HG03520 (cell line): ENCODE results near the gene DIP2B.

ENCODE experiments used
- ATAC-seq: cut with Tn5 transposase; IDR thresholded peaks from one replicate; pipeline ENCODE4 v1.9.1; 2021; ENCODE audit warnings: mild to moderate bottlenecking, moderate library complexity; ENCODE audit not compliant: unreplicated experiment

Gene DIP2B

DNA sequence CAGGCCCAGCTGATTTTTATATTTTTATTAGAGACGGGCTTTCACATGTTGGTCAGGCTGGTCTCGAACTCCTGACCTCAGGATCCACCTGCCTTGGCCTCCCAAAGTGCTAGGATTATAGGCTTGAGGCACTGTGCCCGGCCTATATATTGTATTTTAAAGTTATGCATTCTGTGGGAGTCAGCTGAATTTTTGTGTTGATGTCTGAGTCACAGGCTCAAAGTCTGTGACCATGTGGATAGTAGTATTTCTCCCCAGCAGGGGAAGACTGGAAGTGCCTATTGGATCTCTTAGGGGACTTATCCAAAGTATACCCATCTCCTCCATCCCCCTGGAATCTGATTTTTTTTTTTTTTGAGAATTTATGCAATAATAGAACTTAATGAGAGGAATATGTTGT, 215.3 kb downstream of the DIP2B start:
- no peak for ATAC-seq

DNA sequence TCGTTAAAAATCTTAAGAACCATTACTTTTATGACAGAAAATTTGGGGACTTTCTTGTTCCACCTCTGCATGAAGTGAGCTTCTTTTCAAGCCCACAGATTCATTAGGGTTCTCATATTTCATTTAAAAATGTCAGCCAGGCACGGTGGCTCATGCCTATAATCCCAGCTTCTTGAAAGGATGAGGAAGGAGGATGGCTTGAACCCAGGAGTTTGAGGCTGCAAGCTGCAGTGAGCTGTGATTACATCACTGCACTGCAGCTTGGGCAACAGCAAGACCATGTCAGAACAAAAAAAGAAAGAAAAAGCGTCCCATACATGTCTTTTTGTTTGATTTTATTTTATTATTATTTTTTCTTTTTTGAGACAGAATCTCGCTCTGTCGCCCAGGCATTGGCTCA, 215.7 kb downstream of the DIP2B start:
- ATAC-seq = no peak

DNA sequence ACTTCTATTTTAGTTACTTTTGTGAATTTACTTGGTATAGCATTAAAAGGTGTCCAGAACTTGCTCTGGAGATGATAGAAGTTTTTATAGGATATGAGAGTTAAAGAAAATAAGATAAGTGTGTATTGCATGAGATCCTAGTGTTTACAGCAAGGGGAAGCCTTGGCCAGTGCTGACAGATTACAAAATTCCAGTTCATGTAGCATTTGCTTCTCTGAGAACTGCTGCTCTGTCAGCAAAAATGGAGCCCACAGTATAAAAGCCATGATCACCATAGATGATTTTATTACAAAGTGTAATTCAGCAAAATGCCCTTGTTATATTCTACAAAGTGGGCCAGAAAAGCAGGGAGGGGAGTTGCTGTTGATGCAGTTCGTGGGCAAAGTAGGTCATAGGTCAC, 219.1 kb downstream of the DIP2B start:
- no peak for ATAC-seq

DNA sequence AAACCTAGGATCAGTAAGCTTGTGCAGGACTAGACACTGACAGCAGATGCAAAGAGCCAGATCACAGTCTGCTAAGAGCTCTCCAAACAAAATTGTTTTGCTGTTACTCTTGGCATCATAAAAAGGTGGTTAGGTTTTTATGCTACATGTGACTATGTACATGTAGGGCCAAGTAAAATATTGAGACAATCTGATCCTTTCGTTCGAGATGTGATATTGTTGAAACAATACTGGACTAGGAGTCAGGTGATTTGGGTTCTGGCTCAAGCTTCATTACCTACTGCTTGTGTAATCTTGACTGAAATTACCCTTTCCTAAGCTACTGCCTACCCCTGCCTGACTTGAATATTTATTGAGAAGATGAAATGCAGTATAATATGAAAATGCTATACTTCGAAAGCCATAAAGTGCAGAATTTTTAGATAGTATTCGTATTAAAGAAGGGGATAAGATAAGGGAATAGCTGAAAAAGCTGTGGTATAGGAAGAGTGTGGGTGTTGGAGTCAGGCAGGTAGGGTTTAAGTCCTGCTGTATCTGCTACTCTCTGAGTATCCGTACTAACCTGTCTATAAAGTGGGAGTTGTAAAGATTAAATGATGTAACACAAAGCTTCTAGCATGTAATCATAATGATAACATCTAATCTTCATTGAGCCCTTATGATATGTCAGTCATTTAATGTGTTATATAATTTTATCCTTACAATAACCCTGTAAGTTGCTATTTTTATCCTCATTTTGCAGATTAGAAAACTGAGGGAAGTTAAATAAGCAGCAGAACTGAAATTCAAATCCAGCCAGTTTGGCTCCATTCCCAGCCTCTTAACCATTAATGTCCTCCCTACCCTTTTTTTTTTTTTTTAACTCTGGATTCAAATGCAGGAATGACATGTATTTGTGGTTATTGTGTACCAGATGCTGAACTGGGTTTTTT, 220.5 kb downstream of the DIP2B start:
- no peak for ATAC-seq

DNA sequence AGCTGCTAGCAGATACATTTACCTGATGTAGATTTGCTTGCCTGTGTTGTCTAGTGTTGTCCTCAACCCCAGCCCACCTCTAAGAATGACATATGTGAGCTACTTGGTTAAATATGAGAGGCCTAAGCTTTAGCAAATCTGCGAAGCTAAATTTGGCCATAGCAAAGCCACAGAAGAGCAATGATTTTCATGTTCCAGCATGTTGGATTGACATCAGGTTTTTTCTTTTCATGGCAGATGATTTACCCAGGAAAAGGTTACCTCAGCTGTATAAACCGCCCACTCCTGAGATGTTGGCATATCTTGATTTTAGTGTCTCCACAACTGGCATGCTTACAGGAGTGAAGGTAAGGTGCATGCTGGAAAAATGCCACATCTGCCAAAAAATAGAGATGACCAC, 222.7 kb downstream of the DIP2B start:
- no peak for ATAC-seq

DNA sequence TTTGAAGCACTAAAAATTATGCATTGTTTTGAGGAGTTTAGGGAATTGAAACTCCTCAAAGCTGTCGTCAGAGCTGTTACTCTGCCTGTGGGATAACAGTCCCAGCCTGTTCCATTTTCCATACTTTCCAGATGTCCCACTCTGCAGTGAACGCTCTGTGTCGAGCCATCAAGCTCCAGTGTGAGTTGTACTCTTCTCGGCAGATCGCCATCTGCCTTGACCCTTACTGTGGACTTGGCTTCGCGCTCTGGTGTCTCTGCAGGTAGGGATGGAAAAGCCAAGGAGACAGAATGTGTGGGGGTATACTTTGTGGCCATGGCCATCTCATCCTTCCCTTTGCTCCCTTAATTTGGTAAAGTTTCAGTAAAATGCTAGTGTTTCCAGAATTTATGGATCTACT, 223.6 kb downstream of the DIP2B start:
- ATAC-seq = no peak

DNA sequence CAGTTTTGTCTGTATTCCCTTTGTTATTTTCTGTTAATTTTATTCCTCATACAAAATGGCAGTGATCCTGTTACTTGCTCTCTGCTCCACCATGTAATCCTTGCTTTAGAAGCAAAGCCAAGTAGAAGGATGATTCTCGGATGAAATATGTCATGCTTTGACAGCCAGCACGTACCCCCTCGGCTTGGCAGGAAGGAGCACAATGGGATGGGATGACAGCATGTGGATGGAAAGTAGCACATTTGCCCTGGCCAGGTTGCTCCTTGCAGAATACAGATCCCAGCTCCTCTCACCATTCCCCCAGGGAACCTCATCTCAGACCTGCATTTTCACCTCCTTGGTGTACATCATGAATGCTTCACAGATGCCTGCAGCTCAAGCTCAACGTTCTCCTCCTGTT, 224.1 kb downstream of the DIP2B start:
- ATAC-seq = no peak

DNA sequence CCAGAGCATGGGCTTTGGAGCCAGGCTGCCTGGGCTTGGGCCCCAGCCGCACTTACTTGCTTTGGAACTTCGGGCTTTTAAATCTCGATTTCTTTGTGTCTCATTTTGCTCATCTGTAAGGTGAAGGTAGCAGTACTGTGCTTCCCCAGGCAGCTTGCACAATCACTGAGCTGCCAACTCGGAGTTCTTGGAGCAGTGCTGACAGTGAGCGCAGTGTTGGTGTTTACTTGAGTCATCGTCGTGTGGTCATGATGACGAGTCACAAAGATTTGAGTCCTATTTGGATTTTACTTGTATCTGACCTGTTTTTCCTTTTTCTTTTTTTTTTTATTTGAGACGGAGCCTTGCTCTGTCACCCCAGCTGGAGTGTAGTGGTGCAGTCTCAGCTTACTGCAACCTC, 227.8 kb downstream of the DIP2B start:
- ATAC-seq = no peak

DNA sequence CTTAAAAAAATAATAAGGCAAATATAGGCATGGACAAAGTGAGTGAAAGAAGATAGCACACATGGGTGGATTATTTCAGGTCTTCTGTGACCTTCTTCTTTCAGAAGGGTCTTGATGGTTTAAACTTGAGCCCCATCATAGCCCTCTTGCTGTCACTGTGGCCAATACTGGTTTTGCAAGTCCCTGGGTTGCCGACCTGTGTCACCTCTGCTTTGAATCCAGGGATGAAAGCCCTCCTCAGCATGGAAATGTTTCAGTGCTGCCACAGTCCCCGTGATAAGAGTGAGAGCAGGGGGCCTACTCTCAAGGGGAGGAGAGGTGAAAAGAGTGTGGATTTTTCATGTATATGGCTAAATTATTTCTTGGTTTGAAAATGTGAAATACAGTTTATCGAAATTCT, 228.9 kb downstream of the DIP2B start:
- no peak for ATAC-seq

DNA sequence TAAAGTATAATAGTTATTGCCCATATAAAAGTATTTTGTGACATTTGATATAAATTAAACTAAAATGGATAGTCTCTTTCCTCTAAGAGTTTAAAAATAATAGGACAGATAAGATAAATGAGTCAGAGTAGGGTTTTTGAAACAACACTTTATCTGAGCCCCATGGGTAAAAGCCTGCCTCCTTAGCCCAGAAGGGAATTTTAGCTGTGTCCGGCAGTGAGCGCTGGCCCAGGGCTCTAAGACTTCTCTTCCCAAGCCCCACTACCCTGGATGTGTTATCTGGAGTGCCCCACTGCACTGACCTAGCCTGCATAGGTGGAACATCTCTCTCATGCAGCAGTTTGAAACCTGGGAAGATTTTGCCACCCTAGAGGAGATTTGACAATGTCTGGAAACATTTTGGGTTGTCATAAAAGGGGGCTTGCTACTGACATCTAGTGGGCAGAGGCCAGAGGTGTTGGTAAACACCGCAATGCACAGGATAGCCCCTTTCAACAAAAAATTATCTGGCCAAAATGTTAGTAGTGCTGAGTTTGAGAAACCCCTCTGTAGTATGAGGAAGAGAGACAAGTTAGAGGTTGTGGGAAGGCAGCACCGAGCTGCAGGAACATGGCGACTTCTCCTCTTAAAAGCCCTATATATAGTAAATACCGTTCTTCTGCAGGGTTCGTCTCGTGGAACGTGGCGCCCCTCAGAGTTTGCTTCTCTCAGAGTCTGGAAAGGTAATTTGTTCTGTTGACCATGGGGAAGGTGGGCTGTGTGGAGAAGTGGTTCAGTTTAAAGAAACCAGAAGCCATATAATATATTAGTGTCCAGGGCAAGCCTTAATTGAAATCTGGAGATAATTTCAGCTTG, 229.9 kb downstream of the DIP2B start:
- ATAC-seq = no peak

DNA sequence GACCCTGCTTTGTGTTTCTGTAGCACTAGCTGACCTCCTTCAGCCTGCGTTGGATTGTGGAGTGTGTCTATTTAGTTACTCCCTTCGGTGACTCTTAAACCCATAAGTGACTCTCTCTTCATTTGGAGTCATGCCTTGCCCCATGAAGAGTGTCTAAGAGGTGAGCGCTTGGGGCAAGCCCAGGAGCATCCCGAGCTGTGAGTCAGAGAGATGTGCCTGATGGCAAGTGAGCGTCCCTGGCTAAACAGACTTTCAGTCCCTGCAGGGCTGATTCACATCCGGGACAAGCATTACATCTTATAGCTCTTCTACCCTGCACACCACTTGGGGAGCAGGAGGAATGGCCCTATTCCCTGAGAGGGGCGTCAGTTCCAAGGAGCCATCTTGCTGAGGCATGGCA, 234.8 kb downstream of the DIP2B start:
- no peak for ATAC-seq

DNA sequence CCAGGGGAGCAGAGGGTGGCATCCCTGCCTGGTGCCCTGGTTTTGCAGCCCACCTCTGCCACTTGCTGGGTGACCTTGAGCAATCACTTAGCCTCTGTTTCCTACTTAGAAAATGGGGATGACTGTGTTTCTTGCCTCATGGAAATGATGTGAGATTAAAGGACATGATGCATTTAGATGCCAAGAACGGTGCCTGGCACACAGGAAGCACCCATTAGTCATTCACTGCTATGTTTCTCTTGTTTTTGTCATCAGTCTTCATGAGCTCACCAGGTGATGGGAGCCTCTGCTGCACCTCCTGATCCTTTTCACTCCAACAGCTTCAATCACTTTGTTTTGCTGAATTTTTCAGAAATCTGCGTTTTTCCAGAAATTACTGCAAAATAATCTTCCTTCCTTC, 235.5 kb downstream of the DIP2B start:
- no peak for ATAC-seq

DNA sequence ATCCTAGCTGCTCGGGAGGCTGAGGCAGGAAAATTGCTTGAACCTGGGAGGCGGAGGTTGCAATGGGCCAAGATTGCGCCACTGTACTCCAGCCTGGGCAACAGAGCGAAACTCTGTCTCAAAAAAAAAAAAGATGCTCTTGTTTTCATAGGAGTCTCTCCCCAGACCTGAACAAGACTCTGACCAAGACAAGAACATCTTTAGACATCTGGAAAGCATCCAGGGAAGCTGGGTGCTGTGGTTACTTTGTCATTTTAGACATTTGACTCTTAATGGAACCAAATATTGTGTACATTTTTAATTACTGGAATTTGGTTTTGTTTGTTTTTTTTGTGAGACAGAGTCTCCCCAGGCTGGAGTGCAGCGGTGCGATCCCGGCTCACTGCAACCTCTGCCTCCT, 238.0 kb downstream of the DIP2B start:
- no peak for ATAC-seq

DNA sequence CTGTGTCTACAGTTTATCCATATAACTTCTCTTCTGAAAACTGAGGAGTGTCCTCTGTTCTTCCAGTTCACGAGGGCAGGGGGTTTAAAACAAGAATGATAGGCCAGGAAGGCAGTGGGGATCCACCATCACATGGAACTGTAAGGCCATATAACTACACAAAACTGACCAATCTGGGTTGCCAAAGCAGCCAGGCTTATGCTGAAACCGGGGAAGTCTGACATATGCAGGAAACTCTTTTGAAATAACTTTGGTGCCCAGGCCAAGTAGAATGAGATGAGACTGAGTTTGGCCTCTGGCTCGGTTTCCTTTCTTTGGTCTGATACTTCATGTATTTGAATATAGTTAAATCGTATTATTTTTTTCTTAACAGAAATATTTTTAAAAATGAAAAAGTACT, 241.1 kb downstream of the DIP2B start:
- ATAC-seq = no peak

DNA sequence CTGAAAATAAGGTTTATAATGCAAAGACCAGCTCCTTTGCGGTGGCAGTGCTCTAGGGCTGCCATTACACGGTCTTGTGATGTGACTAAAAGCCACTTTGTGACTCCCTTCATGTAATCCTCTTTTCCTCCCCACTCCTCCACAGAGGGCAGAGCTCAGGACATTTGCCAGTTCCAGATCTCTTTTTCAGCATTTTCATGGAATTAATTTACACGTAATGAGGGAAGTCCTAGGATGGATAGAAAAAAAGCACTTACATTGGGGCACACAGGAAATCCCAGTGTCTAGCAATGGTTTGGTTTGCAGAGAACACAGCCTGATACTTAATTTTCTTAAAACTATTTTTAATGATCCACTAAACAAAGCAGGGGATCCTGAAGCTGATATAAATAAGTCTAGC, 241.6 kb downstream of the DIP2B start:
- no peak for ATAC-seq

DNA sequence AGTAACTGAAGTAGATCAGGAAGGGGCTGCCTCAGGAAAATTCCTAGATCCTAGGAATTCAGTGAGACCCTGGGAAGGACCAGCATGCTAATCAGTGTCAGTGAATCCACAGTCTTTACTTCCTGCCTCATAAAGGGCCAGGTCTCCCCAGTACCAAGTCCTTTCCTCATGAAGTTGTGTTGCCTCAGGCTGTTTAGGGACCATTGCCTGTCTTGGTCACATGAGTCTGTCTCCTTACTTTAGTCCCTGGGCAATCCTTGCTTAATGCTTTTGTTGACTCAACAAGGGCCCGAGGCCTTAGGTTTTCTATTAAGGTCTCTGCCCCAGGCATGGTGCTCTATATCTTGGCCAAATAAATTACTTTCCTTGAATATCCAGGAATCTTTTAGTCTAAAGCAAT, 243.0 kb downstream of the DIP2B start:
- ATAC-seq = no peak

DNA sequence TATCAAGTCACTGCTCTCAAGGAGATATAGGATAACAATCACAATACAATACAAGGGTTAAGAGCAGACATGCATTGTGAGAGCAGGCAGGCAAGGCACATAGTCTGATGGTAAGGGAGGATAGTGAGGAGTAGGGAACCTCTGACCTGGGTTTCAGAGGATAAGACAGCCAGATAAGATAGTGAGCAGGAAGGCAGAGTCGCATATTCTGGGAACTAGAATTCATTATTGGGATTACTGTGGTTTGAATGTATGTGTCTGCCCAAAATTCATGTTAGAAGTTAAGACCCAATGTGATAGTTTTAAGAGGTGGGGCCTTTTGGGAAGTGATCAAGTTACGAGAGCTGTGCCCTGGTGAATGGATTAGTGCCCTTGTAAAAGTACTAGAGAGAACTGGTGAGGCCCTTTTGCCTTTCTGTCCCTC, 244.7 kb downstream of the DIP2B start:
- ATAC-seq = no peak

DNA sequence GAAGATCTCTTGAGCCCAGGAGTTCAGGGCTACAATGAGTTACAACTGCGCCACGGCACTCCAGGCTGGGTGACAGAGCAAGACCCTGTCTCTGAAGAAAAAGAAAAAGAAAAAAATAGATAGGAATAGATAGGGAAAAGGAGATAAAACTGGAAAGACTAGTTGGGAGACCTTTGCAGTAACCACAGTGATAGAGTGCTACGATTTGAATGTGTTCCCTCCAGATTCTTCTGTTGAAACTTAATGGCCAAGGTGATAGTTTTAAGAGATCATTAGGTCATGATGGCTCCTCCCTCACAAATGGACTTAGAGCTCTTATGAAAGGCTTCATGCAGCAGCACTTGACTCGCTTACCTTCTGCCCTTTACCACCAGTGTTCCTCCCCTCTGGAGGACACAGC, 245.6 kb downstream of the DIP2B start:
- ATAC-seq = no peak

DNA sequence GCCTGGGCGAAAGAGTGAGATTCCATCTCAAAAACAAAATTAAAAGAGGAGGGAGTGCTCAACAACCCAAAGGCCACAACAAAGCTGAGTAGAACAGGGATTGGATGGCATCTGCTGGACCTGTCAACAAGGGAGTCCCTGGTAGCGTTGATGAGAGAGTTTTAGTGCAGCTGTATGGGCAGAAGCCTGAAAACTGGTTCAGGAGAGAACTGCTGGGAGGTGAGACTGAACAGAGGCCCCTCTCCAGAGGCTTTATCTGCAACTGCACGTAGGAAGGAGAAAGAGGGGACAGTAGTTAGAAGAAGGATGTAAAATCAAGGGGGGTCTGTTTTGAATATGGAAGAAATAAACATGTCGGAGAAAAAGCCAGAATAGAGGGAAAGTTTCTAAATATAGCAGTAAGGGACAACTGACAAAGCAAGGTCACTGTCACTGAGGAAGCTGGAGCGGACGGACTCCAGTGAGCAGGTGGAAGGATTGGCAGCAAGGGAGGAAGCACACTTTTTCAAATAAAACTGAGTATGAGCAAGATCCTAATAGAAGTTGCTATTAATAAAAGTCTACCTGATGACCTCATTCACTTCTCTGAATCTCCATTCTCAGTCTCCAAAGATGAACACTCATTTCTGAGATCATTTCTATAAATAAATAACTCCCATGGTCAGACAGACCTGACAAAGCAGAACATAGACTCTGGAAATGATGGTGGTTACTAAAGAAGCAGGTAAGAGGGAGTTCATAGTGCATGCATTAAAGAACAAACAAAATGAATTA, 247.3 kb downstream of the DIP2B start:
- ATAC-seq = no peak

DNA sequence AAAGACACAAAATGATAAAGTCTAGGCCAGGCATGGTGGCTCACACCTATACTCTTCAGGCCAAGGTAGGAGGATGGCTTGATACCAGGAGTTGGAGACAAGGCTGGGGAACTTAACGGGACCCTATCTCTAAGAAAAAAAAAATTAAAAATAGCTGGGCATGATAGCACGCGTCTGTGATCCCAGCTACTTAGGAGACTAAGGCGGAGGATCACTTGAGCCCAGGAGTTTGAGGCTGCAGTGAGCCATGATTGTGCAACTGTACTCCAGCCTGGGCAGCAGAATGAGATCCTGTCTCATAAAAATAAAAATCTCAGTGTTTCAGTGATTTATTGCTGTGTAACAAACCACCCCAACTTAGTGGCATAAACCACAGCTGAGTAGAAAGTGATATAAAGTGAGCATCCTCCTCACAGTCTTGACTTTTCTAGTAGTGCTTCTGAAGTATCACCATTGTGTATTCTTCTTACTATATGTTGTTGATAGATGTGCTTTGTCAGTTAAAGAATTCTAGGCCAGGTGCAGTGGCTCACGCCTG, 248.5 kb downstream of the DIP2B start:
- ATAC-seq = no peak
